Activated naive CD8-positive, alpha-beta T cell (primary cell): Measurements from ENCODE around the gene ABCG1.

Experiments used
- H3K27ac Mint-ChIP-seq: one replicate; pipeline ENCODE4 v1.8.0; 2021; ENCODE audit warnings: mixed read lengths
- H3K27me3 Mint-ChIP-seq: one replicate; pipeline ENCODE4 v1.8.0; 2021; ENCODE audit warnings: mixed read lengths
- H3K36me3 Mint-ChIP-seq: one replicate; pipeline ENCODE4 v1.8.0; 2021; ENCODE audit warnings: mixed read lengths
- H3K4me1 Mint-ChIP-seq: one replicate; pipeline ENCODE4 v1.8.0; 2021; ENCODE audit warnings: low read depth, mixed read lengths
- H3K4me3 Mint-ChIP-seq: one replicate; pipeline ENCODE4 v1.8.0; 2021; ENCODE audit warnings: mild to moderate bottlenecking, mixed read lengths
- H3K9me3 Mint-ChIP-seq: one replicate; pipeline ENCODE4 v1.8.0; 2021; ENCODE audit warnings: low read depth, mixed read lengths

The ABCG1 gene

GRCh38 chr21:42188663-42189062, 30.3 kb upstream of the ABCG1 start:
- Mint-ChIP-seq H3K27me3 (no peaks in the 10 kb centered on the region), H3K36me3 (peaks cover 6% of the 10 kb centered on the region), H3K4me1 (peaks cover 77% of the 10 kb centered on the region), H3K4me3 (peak overlapping the region; percentile 58), H3K27ac (peak overlapping the region; percentile 94), H3K9me3 (peaks cover 3% of the 10 kb centered on the region)

GRCh38 chr21:42189431-42189830, 29.5 kb upstream of the ABCG1 start:
- no peaks in the 10 kb centered on the region for H3K27me3 Mint-ChIP-seq
- H3K27ac Mint-ChIP-seq = no peak overlapping the region
- H3K36me3 Mint-ChIP-seq = peaks cover 6% of the 10 kb centered on the region
- peak overlapping the region; percentile 23 for H3K4me3 Mint-ChIP-seq
- H3K4me1 Mint-ChIP-seq = peaks cover 82% of the 10 kb centered on the region
- peaks cover 3% of the 10 kb centered on the region for H3K9me3 Mint-ChIP-seq

GRCh38 chr21:42189860-42190485, 29.0 kb upstream of the ABCG1 start:
- peak overlapping the region; percentile 23 for H3K4me3 Mint-ChIP-seq
- H3K27me3 Mint-ChIP-seq = no peaks in the 10 kb centered on the region
- H3K27ac Mint-ChIP-seq = peak overlapping the region; percentile 34
- H3K36me3 Mint-ChIP-seq = peaks cover 6% of the 10 kb centered on the region
- peaks cover 3% of the 10 kb centered on the region for H3K9me3 Mint-ChIP-seq
- peaks cover 85% of the 10 kb centered on the region for H3K4me1 Mint-ChIP-seq

GRCh38 chr21:42190486-42190863, 28.5 kb upstream of the ABCG1 start:
- no peak overlapping the region for H3K27ac Mint-ChIP-seq
- H3K4me1 Mint-ChIP-seq = peaks cover 86% of the 10 kb centered on the region
- peaks cover 3% of the 10 kb centered on the region for H3K9me3 Mint-ChIP-seq
- no peak overlapping the region for H3K4me3 Mint-ChIP-seq
- peaks cover 6% of the 10 kb centered on the region for H3K36me3 Mint-ChIP-seq
- H3K27me3 Mint-ChIP-seq = no peaks in the 10 kb centered on the region

- H3K9me3 Mint-ChIP-seq = no peaks in the 10 kb centered on the region
- H3K27ac Mint-ChIP-seq = no peak overlapping the region
- H3K4me3 Mint-ChIP-seq = no peak overlapping the region
- no peaks in the 10 kb centered on the region for H3K27me3 Mint-ChIP-seq
- H3K4me1 Mint-ChIP-seq = peaks cover 84% of the 10 kb centered on the region
- peaks cover 3% of the 10 kb centered on the region for H3K36me3 Mint-ChIP-seq
Measured at GRCh38 chr21:42191064-42191463, 27.9 kb upstream of the ABCG1 start.

GRCh38 chr21:42191696-42192595, 27.0 kb upstream of the ABCG1 start:
- Mint-ChIP-seq H3K9me3 (no peaks in the 10 kb centered on the region), H3K36me3 (no peaks in the 10 kb centered on the region), H3K4me1 (peaks cover 76% of the 10 kb centered on the region), H3K27ac (no peak overlapping the region), H3K4me3 (no peak overlapping the region), H3K27me3 (no peaks in the 10 kb centered on the region)

GRCh38 chr21:42193131-42193671, 25.7 kb upstream of the ABCG1 start:
- H3K4me3 Mint-ChIP-seq = peak overlapping the region; percentile 36
- H3K9me3 Mint-ChIP-seq = no peaks in the 10 kb centered on the region
- H3K4me1 Mint-ChIP-seq = peaks cover 75% of the 10 kb centered on the region
- no peaks in the 10 kb centered on the region for H3K27me3 Mint-ChIP-seq
- H3K27ac Mint-ChIP-seq = peak overlapping the region; percentile 85
- no peaks in the 10 kb centered on the region for H3K36me3 Mint-ChIP-seq

- Mint-ChIP-seq H3K4me1 (peaks cover 75% of the 10 kb centered on the region), H3K9me3 (no peaks in the 10 kb centered on the region), H3K27ac (no peak overlapping the region), H3K27me3 (no peaks in the 10 kb centered on the region), H3K4me3 (no peak overlapping the region), H3K36me3 (no peaks in the 10 kb centered on the region)
Measured at GRCh38 chr21:42193721-42194120, 25.2 kb upstream of the ABCG1 start.

- Mint-ChIP-seq H3K36me3 (no peaks in the 10 kb centered on the region), H3K9me3 (no peaks in the 10 kb centered on the region), H3K27ac (no peak overlapping the region), H3K4me3 (no peak overlapping the region), H3K4me1 (peaks cover 77% of the 10 kb centered on the region), H3K27me3 (no peaks in the 10 kb centered on the region)
Measured at GRCh38 chr21:42194863-42195262, 24.1 kb upstream of the ABCG1 start.

GRCh38 chr21:42195378-42196031, 23.4 kb upstream of the ABCG1 start:
- Mint-ChIP-seq H3K9me3 (no peaks in the 10 kb centered on the region), H3K36me3 (no peaks in the 10 kb centered on the region), H3K27me3 (no peaks in the 10 kb centered on the region), H3K4me3 (no peak overlapping the region), H3K27ac (no peak overlapping the region), H3K4me1 (peaks cover 77% of the 10 kb centered on the region)

GRCh38 chr21:42198929-42199867, 19.7 kb upstream of the ABCG1 start:
- peak overlapping the region; percentile 52 for H3K4me3 Mint-ChIP-seq
- H3K27me3 Mint-ChIP-seq = no peaks in the 10 kb centered on the region
- H3K9me3 Mint-ChIP-seq = no peaks in the 10 kb centered on the region
- H3K36me3 Mint-ChIP-seq = no peaks in the 10 kb centered on the region
- H3K4me1 Mint-ChIP-seq = peaks cover 72% of the 10 kb centered on the region
- peak overlapping the region; percentile 51 for H3K27ac Mint-ChIP-seq

- H3K27me3 Mint-ChIP-seq = no peaks in the 10 kb centered on the region
- H3K4me3 Mint-ChIP-seq = no peak overlapping the region
- H3K4me1 Mint-ChIP-seq = peaks cover 67% of the 10 kb centered on the region
- no peak overlapping the region for H3K27ac Mint-ChIP-seq
- no peaks in the 10 kb centered on the region for H3K9me3 Mint-ChIP-seq
- H3K36me3 Mint-ChIP-seq = no peaks in the 10 kb centered on the region
Measured at GRCh38 chr21:42199868-42200463, 19.0 kb upstream of the ABCG1 start.

- H3K9me3 Mint-ChIP-seq = no peaks in the 10 kb centered on the region
- H3K4me1 Mint-ChIP-seq = peaks cover 61% of the 10 kb centered on the region
- peak overlapping the region; percentile 82 for H3K27ac Mint-ChIP-seq
- peak overlapping the region; percentile 59 for H3K4me3 Mint-ChIP-seq
- H3K27me3 Mint-ChIP-seq = no peaks in the 10 kb centered on the region
- no peaks in the 10 kb centered on the region for H3K36me3 Mint-ChIP-seq
Measured at GRCh38 chr21:42200906-42201614, 17.9 kb upstream of the ABCG1 start.
